Astrocyte (in vitro differentiated cells and primary cell): ENCODE measurements around the gene FHL2. TPM values are rescaled to one million over a fixed set of nuclear protein-coding genes. Genes with fewer than 3 reads are reported as not detected.
"Not testable (repeated sequence)": the region's sequence is repeated elsewhere in the genome, so short reads cannot be mapped to it uniquely, and the experiment has no call there.

ENCODE experiments used
- DNase-seq: peaks from one replicate; pipeline ENCODE4 v3.0.0-alpha.2; 2010; ENCODE audit warnings: low read depth
- FAIRE-seq: peaks from 2 replicates; lab custom pipeline; 2011; peaks lifted over from hg19 to GRCh38; lab: Jason Lieb, UNC
- H2AFZ ChIP-seq: 2 replicates; pipeline ENCODE4 v1.6.0; 2012; ENCODE audit warnings: low read depth, low read length, inconsistent platforms
- H3K27ac ChIP-seq: 2 replicates; pipeline ENCODE4 v1.5.1; 2011; ENCODE audit warnings: low read depth, low read length, inconsistent platforms
- H3K27me3 ChIP-seq: 2 replicates; pipeline ENCODE4 v1.6.0; 2011; ENCODE audit warnings: low read length, inconsistent platforms; ENCODE audit not compliant: insufficient read depth
- H3K36me3 ChIP-seq: 2 replicates; pipeline ENCODE4 v1.5.1; 2011; ENCODE audit warnings: low read length, inconsistent platforms; ENCODE audit not compliant: insufficient read depth
- H3K4me1 ChIP-seq: 2 replicates; pipeline ENCODE4 v1.5.1; 2011; ENCODE audit warnings: low read length, inconsistent platforms; ENCODE audit not compliant: insufficient read depth
- H3K4me2 ChIP-seq: 2 replicates; pipeline ENCODE4 v1.6.0; 2012; ENCODE audit warnings: low read length, inconsistent platforms
- H3K4me3 ChIP-seq: 2 replicates; pipeline ENCODE4 v1.5.1; 2011; ENCODE audit warnings: low read depth, mild to moderate bottlenecking, low read length, inconsistent platforms; ENCODE audit not compliant: insufficient read depth
- H3K79me2 ChIP-seq: 2 replicates; pipeline ENCODE4 v1.6.0; 2012; ENCODE audit warnings: mild to moderate bottlenecking, low read length, inconsistent platforms; ENCODE audit not compliant: insufficient read depth
- H3K9ac ChIP-seq: 2 replicates; pipeline ENCODE4 v1.6.0; 2012; ENCODE audit warnings: mild to moderate bottlenecking, low read length, inconsistent platforms
- H3K9me3 ChIP-seq: 2 replicates; pipeline ENCODE4 v1.5.1; 2012; ENCODE audit warnings: low read depth, mild to moderate bottlenecking, low read length, inconsistent platforms; ENCODE audit not compliant: insufficient read depth
- H4K20me1 ChIP-seq: 2 replicates; pipeline ENCODE4 v1.6.0; 2012; ENCODE audit warnings: low read length, inconsistent platforms; ENCODE audit not compliant: insufficient read depth
- H3K27ac Mint-ChIP-seq: one replicate; pipeline ENCODE4 v1.8.0; 2021; ENCODE audit warnings: mild to moderate bottlenecking, mixed read lengths; ENCODE audit not compliant: unreplicated experiment
- H3K27me3 Mint-ChIP-seq: one replicate; pipeline ENCODE4 v1.8.0; 2021; ENCODE audit warnings: low read depth, mixed read lengths; ENCODE audit not compliant: unreplicated experiment
- H3K36me3 Mint-ChIP-seq: one replicate; pipeline ENCODE4 v1.8.0; 2021; ENCODE audit warnings: low read depth, mixed read lengths; ENCODE audit not compliant: unreplicated experiment
- H3K4me1 Mint-ChIP-seq: one replicate; pipeline ENCODE4 v1.8.0; 2021; ENCODE audit warnings: low read depth, mixed read lengths; ENCODE audit not compliant: unreplicated experiment
- H3K4me3 Mint-ChIP-seq: one replicate; pipeline ENCODE4 v1.8.0; 2021; ENCODE audit warnings: mild to moderate bottlenecking, moderate library complexity, mixed read lengths; ENCODE audit not compliant: unreplicated experiment
- H3K9me3 Mint-ChIP-seq: one replicate; pipeline ENCODE4 v1.8.0; 2021; ENCODE audit warnings: mild to moderate bottlenecking, mixed read lengths; ENCODE audit not compliant: unreplicated experiment
- CTCF ChIP-seq: IDR thresholded peaks from 2 replicates; pipeline ENCODE4 v1.5.1; 2011; ENCODE audit warnings: low read depth, mild to moderate bottlenecking, inconsistent platforms, low read length, moderate library complexity; ENCODE audit not compliant: insufficient read depth
- EZH2 ChIP-seq: IDR thresholded peaks from 2 replicates; pipeline ENCODE4 v1.6.1; 2012; ENCODE audit warnings: mild to moderate bottlenecking, low read length, inconsistent platforms; ENCODE audit not compliant: insufficient read depth
- total RNA-seq: library from RNA; stranded (reverse); gene quantifications from 2 replicates; pipeline ENCODE4 v1.2.1, GENCODE V29; 2021

Gene FHL2
- total RNA-seq, 1 donor from 2014 or later: 104 TPM

GRCh38 chr2:105327690-105328089 is 71.2 kb downstream of the FHL2 start:
- H3K4me2 ChIP-seq: peak overlapping the region; percentile 99
- H3K9ac ChIP-seq: no peak overlapping the region
- H3K27ac ChIP-seq: no peak overlapping the region
- Mint-ChIP-seq H3K27ac (peak overlapping the region; percentile 59), H3K4me1 (peaks cover 50% of the 10 kb centered on the region), H3K36me3 (no peaks in the 10 kb centered on the region), H3K9me3 (no peaks in the 10 kb centered on the region), H3K27me3 (no peaks in the 10 kb centered on the region), H3K4me3 (peak overlapping the region; percentile 95)
- no peak for DNase-seq
- no peak overlapping the region for H3K4me3 ChIP-seq
- TF ChIP-seq EZH2 (no peak), CTCF (no peak)
- peaks cover 50% of the 10 kb centered on the region for H3K79me2 ChIP-seq
- H2AFZ ChIP-seq: no peak overlapping the region
- H3K36me3 ChIP-seq: no peaks in the 10 kb centered on the region
- no peaks in the 10 kb centered on the region for H3K27me3 ChIP-seq
- H3K4me1 ChIP-seq: peaks cover 34% of the 10 kb centered on the region
- H3K9me3 ChIP-seq: no peaks in the 10 kb centered on the region
- H4K20me1 ChIP-seq: peaks cover 4% of the 10 kb centered on the region
- no peak for FAIRE-seq

GRCh38 chr2:105327271-105327670 is 71.6 kb downstream of the FHL2 start:
- peaks cover 55% of the 10 kb centered on the region for H3K4me1 Mint-ChIP-seq
- H4K20me1 ChIP-seq, H3K27me3 ChIP-seq, H2AFZ ChIP-seq, H3K9ac ChIP-seq, H3K36me3 Mint-ChIP-seq, DNase-seq, H3K9me3 Mint-ChIP-seq, H3K4me3 ChIP-seq, H3K4me2 ChIP-seq, FAIRE-seq, H3K27ac ChIP-seq, H3K9me3 ChIP-seq, H3K4me3 Mint-ChIP-seq, H3K36me3 ChIP-seq, H3K27me3 Mint-ChIP-seq, H3K27ac Mint-ChIP-seq: not testable (repeated sequence)
- peaks cover 55% of the 10 kb centered on the region for H3K79me2 ChIP-seq
- peaks cover 34% of the 10 kb centered on the region for H3K4me1 ChIP-seq

GRCh38 chr2:105325389-105325963 is 73.4 kb downstream of the FHL2 start:
- H3K9me3 Mint-ChIP-seq: no peaks in the 10 kb centered on the region
- Histone ChIP-seq H3K27ac (peak overlapping the region; percentile 82), H3K9me3 (no peaks in the 10 kb centered on the region), H3K4me1 (peaks cover 36% of the 10 kb centered on the region), H3K27me3 (no peaks in the 10 kb centered on the region), H3K36me3 (no peaks in the 10 kb centered on the region), H3K9ac (peak overlapping the region; percentile 52), H4K20me1 (peaks cover 7% of the 10 kb centered on the region), H2AFZ (no peak overlapping the region), H3K79me2 (peaks cover 68% of the 10 kb centered on the region), H3K4me2 (peak overlapping the region; percentile 69), H3K4me3 (no peak overlapping the region)
- TF ChIP-seq EZH2 (no peak), CTCF (no peak)
- H3K36me3 Mint-ChIP-seq: no peaks in the 10 kb centered on the region
- FAIRE-seq (no peak), DNase-seq (peak; percentile 55)
- no peaks in the 10 kb centered on the region for H3K27me3 Mint-ChIP-seq
- H3K4me1 Mint-ChIP-seq: peaks cover 62% of the 10 kb centered on the region
- peak overlapping the region; percentile 99 for H3K27ac Mint-ChIP-seq
- peak overlapping the region; percentile 50 for H3K4me3 Mint-ChIP-seq
